Renal cortex interstitium (tissue), 11 donors: ENCODE data around the gene TNRC6C. TPM values are rescaled to one million over a fixed set of nuclear protein-coding genes. Genes with fewer than 3 reads are reported as not detected.

Source experiments
- DNase-seq, 11 donors: peaks; one replicate each; pipeline ENCODE4 v3.0.0-alpha.2; 2013; ENCODE audit warnings: low read depth in 9 of 11, low spot score in 4 of 11; ENCODE audit errors: extremely low read depth in 1 of 11
- polyA plus RNA-seq, 3 donors: library from polyadenylated mRNA; unstranded; fragments of 120-200 nt; gene quantifications; one replicate each; pipeline ENCODE4 v1.2.1, GENCODE V29; 2013; ENCODE audit not compliant: insufficient read length in 3 of 3

The TNRC6C gene
- polyA plus RNA-seq, 3 donors, result 11.5 to 18.6 (median 14.0) TPM

DNA sequence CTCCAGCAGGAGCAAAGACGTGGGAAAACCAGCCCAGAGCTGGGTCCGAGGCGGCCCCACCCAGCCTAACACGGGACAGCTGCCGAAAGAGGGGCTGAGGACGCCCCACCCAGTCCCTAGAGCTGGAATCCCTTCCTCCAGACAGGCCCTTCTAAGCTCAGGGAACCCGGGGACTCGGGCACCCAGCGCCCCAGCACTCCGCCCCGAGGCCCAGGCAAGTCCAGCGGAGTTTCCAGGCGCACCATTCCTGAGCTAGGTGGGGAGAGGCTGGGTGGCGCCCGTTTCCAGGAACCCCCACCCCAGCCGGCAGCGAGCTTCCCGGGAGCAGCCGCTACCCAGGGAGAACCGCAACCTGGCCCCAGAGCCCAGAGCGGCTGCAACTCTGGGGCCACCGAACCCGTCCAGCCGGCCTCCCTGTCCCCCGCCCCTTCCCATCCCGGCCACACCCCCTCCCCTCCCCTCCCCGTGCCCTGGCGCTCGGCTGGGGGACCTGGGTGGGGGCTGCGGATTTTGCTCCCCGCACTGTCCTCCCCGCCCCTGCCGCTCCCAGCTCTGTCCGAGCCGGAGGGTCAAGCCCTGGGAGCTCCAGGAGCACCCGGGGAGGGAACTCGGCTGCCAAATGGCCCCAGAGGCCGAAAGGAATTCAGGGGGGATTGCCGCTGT is 169.5 kb downstream of the TNRC6C start:
- no peak for DNase-seq

DNA sequence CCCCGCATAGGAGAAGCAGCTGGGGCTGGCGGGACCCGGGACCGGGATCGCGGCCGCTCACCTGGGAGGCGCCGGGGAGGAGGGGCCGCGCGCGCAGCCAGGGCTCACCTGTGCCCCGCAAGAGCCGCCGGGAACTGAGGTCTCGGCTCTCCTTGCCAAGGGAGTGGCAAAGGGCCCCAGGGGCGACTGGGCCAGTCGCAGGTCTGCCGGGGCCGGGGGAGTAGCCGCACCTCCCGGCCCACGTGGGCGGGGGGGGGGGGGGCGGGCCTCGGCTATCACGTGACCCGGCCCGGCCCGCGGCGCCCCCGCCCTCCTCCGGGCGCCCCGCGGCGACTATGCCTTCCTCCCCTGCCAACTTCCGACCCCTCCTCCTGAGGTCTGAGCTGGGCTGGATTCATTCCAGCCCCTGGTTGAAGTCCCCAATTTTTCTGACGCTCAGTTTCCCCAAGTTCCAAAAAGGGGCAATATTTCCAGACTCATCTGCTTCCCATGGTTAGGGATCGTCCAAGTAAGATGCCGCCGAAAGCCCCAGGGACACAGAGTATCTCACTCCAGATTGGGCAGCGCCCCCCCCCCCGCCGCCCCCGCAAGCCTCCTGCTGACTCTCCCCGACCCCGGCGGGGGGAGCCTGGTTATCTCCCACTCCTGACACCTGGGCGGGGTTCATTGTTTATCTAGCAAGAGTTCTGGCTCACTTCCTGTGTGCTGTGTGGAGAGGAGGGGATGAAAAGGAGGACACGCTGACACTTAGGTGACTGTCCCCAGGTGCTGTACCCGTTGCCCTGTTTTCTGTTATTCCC is 170.2 kb downstream of the TNRC6C start, which contains the start of gene TMC6:
Gene TMC6, minus strand, starts transcription at position 205 of the 800 bp plus-strand sequence. CDS start 1,923 bp downstream, outside the sequence.
- DNase-seq, result no peak

DNA sequence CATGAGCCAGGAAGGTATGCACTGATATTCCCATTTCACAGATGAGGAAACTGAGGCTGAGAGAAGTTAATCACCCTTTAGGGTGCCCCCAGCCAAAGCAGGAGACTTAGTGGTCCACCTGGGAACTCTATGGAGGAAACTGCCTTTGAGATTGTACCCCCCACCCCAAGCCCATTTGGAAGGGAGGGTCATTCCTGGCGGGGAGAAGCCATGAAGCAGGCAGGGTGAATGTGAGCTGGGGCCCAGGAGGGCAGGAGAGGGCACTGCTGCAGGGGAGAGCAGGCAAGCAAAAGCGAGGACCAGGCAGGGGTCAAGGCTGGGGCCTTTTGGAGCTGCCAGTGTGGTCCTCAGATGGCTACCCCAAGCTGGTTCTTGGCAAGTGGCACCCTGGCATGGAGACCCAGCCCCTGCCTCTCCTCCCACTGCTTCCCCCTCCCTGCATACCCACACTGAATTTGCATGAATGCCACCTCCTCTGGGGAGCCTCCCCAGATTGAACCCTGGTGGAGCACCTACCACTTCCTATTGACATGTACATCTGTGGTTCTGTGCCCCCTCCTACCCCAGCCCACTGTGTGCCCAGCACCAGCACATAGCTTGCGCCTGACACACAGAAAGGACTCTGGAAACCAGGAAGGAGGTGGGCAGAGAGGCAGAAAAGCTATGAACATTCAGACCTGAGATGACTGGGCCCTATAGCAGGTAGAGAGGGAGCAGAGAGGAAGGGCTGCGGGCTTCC is 171.0 kb downstream of the TNRC6C start:
- no peak for DNase-seq

DNA sequence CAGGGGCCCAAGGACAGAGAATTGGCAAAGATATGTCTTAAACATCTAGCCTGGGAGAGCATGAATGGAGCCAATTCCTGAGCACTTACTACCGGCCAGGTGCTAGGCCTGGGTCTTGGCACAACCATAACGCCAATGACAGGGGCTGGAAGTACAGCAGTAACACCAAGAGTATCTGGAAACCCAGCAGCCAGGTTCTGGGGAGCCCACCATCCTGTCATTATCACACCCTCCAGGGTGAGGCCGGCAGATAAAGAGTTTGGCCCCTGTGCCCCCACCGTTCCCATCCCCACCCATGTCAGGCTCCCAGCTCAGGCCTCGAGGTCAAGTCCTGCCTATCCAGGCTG is 171.6 kb downstream of the TNRC6C start:
- DNase-seq, result no peak

DNA sequence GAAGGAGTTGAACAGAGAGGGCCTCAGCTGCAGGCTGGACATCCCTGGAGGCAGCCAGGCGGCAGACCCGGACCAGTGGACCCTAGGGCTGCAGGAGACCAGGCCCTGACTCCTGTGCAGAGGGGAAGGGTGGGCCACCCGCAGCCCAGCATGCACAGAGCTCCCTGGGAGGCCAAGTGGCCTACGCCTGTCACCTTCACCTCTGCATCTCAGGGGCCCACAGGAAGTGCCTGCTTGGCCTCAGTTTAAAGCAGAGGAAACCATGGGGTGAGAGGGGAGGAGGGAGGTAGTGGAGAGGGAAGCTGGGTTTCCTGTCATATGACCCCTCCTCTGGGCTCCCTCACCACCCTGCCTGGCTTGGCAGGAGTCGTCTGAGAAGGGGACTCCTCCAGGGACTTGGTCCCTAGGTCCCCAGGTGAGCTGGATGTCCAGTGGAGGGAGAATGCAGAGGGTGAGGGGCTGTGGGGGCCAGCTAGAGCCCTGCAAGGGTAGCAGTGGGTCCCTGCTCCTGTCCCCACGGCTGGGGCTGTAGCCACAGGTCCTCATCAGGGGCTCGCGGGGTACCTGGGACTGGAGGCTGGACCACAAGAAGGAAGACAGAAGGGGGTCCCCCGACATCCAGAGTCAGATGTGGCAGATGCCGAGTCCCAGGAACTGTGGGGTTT is 172.1 kb downstream of the TNRC6C start, which contains the start of gene TMC8:
Gene TMC8, plus strand, starts transcription at position 335 of the 665 bp plus-strand sequence. CDS start 818 bp downstream, outside the sequence.
- DNase-seq, result no peak

DNA sequence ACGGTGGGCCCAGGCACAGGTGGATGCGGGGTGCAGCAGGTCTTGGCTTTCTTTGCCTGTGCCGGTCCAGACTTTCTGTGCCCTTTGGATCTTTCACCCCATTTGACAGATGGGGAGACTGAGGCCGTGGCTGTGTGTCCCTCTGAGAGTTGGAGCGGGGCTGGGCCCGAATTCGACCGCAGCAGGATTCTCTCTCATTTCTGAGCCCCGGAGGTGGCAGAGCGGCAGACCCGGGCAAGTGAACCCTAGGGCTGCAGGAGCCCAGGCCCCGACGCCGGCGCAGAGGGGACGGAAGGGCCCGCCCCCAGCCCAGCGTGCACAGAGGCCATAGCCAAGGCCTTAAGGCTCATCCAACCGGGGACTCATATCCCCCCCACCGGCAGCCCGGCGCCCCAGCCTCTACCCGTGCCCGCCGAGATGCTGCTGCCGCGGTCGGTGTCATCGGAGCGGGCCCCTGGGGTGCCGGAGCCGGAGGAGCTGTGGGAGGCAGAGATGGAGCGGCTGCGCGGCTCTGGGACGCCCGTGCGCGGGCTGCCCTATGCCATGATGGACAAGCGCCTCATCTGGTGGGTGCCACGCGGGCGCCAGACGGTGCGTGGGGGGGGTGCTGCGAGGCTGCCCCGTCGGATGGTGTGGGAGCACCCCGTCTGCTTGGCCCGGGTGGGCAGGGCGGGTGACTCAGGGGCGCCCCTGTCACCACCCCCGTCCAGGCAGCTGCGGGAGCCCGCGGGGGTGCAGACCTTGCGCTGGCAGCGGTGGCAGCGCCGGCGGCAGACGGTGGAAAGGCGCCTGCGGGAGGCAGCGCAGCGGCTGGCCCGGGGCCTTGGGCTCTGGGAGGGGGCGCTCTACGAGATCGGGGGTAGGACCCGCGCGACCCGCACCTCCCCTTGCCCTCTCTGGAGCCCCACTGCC is 172.9 kb downstream of the TNRC6C start:
- DNase-seq, result no peak

DNA sequence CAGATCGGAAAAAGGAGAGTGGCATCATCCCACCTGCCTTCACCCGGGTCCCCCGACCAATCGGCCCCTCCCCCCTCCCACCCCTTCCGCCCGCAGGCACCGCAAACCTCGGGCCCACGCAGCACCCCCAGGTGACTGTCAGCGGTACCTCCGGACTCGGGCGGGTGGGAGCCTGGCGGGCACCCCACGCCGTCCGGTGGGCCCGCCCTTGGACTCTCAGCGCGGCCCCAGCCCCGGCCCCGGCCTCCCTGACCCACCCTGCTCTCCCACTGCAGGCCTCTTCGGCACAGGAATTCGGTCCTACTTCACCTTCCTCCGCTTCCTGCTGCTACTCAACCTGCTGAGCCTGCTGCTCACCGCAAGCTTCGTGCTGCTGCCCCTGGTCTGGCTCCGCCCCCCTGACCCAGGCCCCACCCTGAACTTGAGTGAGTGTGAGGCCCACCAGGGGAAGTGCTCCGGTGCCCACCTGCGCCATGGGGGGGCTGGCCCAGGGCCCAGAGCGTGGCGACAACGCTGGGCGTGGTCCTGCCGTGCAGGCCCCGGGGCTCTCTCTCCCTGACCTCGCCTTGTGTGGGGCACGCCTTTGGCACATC is 173.7 kb downstream of the TNRC6C start:
- peak in 1 of 11 donors; percentile 37 for DNase-seq

DNA sequence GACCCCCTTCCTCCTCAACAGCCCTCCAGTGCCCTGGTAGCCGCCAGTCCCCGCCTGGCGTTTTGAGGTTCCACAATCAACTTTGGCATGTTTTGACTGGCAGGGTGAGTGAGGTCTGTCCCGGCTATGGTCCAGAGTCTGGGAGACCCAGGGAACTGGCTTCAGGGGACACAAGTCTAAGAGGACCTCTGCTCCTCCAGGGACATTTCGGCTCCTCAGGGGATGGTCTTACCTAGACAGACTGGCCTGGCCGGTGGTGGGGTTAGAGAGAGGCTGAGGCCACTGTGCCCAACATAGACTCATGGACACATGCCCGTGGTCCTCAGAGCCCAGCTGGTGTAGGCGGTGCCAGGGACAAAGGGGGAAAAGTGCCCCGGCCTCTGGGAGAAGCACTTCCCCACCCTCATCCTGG is 174.3 kb downstream of the TNRC6C start:
- DNase-seq, result no peak

DNA sequence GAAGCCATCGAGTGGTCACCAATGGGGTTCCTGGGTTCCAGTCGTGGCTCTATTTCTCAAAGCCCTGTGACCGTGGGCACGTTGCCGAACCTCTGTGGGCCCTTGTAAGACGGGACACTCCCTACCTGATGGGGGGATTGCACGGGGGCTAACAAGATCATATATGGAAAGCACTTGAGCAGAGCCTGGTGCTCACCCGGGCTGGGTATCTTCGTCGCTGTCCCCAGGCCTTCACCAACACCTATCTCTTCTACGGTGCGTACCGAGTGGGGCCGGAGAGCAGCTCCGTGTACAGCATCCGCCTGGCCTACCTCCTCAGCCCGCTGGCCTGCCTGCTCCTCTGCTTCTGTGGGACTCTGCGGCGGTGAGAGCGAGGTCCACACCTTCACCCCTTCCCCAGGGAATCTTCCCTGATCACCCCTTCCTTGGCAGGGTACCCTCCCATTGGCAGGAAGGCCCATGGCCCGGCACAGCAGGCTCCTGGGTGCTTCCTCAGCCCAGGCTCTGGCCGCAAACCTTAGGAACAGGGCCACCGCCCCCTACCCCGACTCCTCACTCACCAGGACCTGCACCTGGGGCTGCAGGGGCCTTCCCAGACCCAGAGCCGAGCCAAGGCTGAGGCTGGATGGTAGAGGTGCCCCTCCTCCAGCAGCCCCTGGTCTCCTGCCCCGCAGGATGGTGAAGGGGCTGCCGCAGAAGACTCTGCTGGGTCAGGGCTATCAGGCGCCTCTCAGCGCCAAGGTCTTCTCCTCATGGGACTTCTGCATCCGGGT is 174.9 kb downstream of the TNRC6C start:
- DNase-seq, result no peak

DNA sequence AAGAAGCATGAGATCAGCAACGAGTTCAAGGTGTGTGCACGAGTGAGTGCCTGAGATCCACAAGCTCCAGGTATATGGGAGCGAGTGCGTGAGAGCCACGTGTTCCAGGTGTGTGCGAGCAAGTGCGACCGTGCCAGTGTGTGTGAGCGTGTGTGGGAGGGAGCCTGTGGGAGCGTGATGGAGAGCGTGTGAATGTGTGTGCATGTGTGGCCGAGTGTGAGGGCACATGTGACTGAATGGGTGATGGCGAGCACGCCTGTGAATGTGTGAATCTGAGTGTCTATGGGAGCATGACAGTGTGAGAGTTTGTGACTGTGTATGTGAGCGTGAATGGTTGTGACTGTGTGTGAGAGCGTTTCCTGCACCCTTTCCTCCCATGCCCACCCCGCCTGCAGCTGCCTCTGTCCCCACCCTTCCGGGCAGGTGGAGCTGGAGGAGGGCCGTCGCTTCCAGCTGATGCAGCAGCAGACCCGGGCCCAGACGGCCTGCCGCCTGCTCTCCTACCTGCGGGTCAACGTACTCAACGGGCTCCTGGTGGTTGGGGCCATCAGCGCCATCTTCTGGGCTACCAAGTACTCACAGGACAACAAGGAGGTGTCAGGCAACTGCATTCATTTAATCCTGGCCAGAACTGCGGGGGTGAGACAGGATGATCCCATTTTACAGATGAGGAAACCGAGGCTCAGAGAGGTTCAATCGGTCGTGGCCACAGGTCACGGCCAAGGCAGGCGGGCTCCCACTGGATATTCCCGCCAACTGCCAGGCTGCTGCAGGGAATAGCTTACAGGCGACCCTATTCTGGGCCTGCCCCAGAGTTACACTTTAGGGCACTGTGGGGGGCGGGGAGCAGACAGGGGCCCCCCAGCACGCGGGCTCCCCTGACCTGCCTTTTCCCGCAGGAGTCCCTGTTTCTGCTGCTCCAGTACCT is 175.7 kb downstream of the TNRC6C start:
- no peak for DNase-seq

DNA sequence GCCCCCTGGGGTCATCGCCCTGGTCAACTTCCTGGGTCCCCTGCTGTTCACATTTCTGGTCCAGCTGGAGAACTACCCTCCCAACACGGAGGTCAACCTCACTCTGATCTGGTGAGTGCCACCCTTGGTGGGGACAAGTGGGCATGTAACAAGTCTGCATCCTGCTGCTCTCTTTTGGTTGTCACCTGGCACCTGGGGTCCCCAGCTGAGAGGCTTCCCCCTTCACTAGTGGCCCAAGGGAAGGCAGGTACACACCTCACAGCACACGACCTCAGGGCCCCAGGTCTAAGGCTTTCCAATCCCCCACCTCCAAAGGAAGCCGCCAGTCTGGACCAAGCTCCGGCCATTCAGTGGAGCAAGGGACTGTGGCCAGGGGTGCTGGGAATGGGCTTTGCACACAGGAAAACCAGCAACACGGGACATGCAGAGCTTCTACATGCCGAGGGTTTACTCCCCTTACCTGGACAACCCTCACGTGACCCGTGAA is 176.4 kb downstream of the TNRC6C start:
- no peak for DNase-seq

DNA sequence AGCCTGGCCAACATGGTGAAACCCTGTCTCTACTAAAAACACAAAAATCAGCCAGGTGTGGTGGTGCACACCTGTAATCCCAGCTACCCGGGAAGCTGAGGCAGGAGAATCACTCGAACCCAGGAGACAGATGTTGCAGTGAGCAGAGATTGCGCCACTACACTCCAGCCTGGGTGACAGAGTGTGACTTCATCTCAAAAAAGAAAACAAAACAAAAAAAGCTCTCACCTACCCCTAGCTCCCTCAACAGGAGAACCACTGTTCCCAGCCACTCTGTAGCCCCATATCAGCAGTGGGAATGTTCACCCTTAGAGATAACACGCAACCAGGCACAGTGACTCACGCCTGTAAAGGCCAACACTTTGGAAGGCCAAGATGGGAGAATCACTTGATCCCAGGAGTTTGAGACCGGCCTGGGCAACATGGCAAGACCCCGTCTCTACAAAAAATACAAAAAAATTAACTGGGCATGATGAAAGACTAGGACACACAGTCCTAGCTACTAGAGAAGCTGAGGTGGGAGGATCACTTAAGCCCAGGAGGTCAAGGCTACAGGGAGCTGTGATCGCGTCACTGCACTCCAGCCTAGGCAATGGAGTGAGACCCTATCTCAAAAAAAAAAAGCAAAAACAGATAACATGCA is 177.5 kb downstream of the TNRC6C start:
- no peak for DNase-seq

DNA sequence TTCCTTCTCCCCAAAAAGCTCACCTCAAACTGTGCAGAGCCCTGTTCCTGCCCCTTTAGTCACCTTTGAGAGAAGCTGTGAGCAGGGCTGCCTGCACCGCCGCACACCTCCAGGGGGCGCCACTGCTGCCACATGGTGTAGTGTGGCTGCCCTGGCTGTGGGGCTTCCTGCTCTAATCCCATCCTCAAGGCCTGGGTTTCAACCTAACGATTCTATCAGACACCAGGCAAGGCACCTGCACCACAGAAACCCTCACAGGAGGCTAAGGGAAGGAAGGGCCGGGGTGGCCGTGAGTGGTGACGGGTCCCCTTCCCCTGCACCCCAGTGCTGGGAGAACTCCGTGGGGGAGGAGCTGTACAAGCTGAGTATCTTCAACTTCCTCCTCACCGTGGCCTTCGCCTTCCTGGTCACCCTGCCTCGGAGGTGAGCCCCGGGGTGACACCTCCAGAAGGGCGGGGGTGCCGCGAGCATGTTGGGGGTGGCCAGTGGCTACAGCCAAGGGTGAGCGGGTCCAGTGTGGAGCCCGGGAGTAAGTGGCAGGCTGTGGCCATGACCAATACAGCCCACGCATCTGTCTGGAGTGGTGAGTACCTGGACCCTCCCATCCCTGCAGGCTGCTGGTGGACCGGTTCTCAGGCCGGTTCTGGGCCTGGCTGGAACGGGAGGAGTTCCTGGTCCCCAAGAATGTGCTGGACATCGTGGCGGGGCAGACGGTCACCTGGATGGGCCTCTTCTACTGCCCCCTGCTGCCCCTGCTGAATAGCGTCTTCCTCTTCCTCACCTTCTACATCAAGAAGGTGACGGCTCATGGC is 179.1 kb downstream of the TNRC6C start:
- DNase-seq, result no peak

DNA sequence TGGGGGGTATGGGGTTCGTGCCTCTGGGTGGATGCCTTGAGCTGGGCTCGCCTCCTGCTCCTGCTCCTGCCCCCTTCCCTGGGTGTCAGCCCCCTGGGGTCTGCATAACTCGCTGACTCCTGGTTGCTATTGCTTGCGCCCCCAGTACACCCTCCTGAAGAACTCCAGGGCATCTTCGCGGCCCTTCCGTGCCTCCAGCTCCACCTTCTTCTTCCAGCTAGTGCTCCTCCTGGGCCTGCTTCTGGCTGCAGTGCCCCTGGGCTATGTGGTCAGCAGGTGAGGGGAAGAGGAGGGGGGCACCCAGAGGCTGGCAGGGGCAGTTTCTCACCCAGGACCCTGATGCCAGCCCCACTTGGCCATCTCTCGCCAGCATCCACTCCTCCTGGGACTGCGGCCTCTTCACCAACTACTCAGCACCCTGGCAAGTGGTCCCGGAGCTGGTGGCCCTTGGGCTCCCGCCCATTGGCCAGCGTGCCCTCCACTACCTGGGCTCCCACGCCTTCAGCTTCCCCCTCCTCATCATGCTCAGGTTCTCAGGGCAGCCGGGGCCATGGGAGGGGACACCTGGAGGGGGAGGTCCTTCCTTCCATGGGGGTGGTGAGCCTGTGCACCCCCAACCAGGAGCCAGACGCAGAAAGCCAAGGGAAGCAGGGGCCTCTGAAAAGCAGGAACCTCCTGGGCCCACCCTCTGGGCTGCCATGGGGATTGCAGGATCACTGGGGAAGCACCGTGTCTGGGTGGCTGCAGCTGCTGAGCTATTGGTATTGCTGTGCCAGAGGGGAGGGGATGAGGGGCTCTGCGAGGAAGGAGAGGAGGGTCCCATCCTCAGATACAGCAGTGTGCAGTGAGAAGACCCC is 179.9 kb downstream of the TNRC6C start:
- no peak for DNase-seq
